ENCODE results near the gene FOXP2. TPM values are rescaled to one million over a fixed set of nuclear protein-coding genes. Genes with fewer than 3 reads are reported as not detected.

The FOXP2 gene
- total RNA-seq, 8 experiments from 2014 or later, result 1.1 to 10.3 (median 6.7) TPM

DNA sequence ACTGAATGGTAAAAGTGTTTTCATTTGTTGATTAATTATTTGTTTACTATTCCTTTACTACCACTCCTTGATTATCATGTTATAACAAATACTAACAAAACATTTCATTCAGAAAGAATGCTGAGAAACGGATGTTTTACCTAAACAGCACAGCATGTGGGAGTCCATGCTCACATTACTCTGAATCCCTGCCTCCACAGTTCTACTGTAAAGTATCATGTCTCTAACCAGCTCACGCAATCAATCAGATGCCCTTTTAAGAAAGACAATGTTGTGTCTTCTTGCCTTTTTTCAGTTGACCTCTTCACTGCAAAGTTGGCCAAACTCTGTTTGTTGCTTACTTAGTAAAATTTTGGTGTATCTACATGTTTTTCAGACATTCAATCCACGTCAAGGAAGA is 274.8 kb downstream of the FOXP2 start:
- 40 to 100% (median 70%) methylated on average over 1 to 3 of the region's 3 CpGs; no CpG with 5 or more reads in 2 of the 10 experiments for whole genome bisulfite sequencing, 10 experiments
- Histone ChIP-seq H3K4me3 (no peak overlapping the region), H3K4me1 (replicated peaks in 1 of 2) (peaks cover 11 to 19% of the 10 kb centered on the region in 2 donors), H3K27ac (no peak overlapping the region)
- ATAC-seq (replicated peaks in 6 of 8), result no peak
- in situ Hi-C loops (cut with MboI; ENCODE audit: low pct_unique_long_range_greater_than_20kb in 2 of 9, low sequenced_read_pairs in 9 of 9, unreplicated experiment in 9 of 9), result no loop called here

- 57 to 91% (median 74%) methylated on average over 1 to 6 of the region's 6 CpGs for WGBS, 10 experiments
- in situ Hi-C loops (cut with MboI; ENCODE audit: low pct_unique_long_range_greater_than_20kb in 2 of 9, low sequenced_read_pairs in 9 of 9, unreplicated experiment in 9 of 9), result no loop called here
- Histone ChIP-seq H3K4me1 (replicated peaks in 1 of 2) (peaks cover 11 to 19% of the 10 kb centered on the region in 2 donors), H3K4me3 (no peak overlapping the region), H3K27ac (no peak overlapping the region)
- ATAC-seq (replicated peaks in 6 of 8), result no peak
These were observed 277.0 kb downstream of the FOXP2 start for GRCh38 chr7:114691605-114692004.

- Histone ChIP-seq H3K27ac (no peak overlapping the region), H3K4me1 (replicated peaks in 1 of 2) (peaks cover 0 to 2% of the 10 kb centered on the region in 2 donors), H3K4me3 (no peak overlapping the region)
- in situ Hi-C loops (cut with MboI; ENCODE audit: low pct_unique_long_range_greater_than_20kb in 2 of 9, low sequenced_read_pairs in 9 of 9, unreplicated experiment in 9 of 9), result no loop called here
- ATAC-seq (replicated peaks in 6 of 8), result no peak
- WGBS, 10 experiments, result 73 to 96% (median 93%) methylated on average over 2 to 4 of the region's 4 CpGs; no CpG with 5 or more reads in 1 of the 10 experiments
These were observed 280.6 kb downstream of the FOXP2 start for GRCh38 chr7:114695182-114695581.

DNA sequence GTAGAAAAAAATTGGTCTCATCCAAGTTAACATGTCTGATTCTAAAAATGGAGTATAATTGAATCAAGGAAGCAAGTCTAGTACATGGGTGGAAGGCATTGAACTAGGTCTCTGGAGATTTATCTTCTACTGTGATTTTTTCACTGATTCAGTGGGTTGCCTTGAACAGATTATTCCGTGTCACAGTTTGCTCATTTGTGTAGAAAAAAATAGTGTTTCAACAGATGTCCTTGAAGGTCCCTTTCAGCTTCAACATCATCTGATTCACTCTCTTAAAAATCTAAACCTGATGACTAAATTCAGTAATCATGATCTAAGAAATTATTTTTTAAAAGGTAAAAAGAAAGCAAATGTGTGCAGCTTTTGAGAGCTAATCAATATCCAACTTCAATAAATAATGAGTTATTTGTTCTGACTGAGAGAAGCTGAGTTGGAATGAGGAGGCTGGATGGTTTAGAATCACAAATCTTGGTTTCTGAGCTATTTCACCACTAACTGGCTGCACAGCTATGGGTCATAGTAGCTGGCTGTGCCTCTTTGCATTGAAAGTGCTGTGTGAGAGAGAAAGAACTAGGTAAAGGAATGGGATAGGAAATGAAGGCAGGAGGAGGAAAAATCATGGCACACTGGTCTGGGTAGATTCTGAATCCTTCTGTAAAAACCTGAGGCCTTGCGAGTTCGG is 285.8 kb downstream of the FOXP2 start:
- WGBS, 10 experiments, result 75 to 100% (median 84%) methylated on average over 1 to 3 of the region's 3 CpGs; no CpG with 5 or more reads in 4 of the 10 experiments

DNA sequence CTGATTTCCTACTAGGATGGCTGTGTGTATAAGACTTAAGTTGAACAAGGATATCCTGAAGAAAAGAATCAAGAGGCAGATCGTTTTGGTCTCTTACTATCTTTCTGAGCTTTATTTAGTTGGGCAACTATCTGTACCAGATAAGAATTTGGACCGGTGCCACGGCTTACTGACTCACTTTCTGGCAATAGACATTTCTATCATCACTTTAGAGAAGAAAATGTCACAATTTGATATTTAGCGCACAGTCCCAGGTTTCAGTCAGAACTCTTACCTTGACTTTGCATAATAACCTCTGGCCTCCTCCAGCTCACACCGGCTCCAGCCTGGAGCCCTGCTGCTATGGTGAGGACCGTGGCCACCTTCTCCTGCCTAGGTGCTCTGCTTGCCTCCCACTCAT is 289.1 kb downstream of the FOXP2 start:
- WGBS, 10 experiments, result 76 to 100% (median 87%) methylated on average over 1 to 5 of the region's 6 CpGs; no CpG with 5 or more reads in 3 of the 10 experiments
- in situ Hi-C loops (cut with MboI; ENCODE audit: low pct_unique_long_range_greater_than_20kb in 2 of 9, low sequenced_read_pairs in 9 of 9, unreplicated experiment in 9 of 9), result no loop called here

More for the DNA sequence above, 285.8 kb downstream of the FOXP2 start:
- H3K4me1 ChIP-seq (replicated peaks in 1 of 2), result peaks cover 2 to 3% of the 10 kb centered on the region in 2 donors
- H3K4me3 ChIP-seq, result no peak overlapping the region
- peak in 5 of 8 experiments; percentile 37 to 75 (median 60) for ATAC-seq (replicated peaks in 6 of 8)
- in situ Hi-C loops (cut with MboI; ENCODE audit: low pct_unique_long_range_greater_than_20kb in 2 of 9, low sequenced_read_pairs in 9 of 9, unreplicated experiment in 9 of 9), result no loop called here
- peak overlapping the region in 1 of 2 donors; percentile 64 for H3K27ac ChIP-seq

GRCh38 chr7:114708646-114709045 is 294.0 kb downstream of the FOXP2 start:
- in situ Hi-C loops (cut with MboI; ENCODE audit: low pct_unique_long_range_greater_than_20kb in 2 of 9, low sequenced_read_pairs in 9 of 9, unreplicated experiment in 9 of 9), result no loop called here
- no peak overlapping the region for H3K27ac ChIP-seq
- WGBS, 10 experiments, result 39 to 89% (median 73%) methylated on average over 2 to 6 of the region's 6 CpGs; no CpG with 5 or more reads in 2 of the 10 experiments
- no peak overlapping the region for H3K4me3 ChIP-seq
- ATAC-seq (replicated peaks in 6 of 8), result no peak
- H3K4me1 ChIP-seq (replicated peaks in 1 of 2), result no peaks in the 10 kb centered on the region

More for the DNA sequence above, 289.1 kb downstream of the FOXP2 start:
- H3K4me3 ChIP-seq, result no peak overlapping the region
- no peak overlapping the region for H3K27ac ChIP-seq
- peaks cover 2 to 3% of the 10 kb centered on the region in 2 donors for H3K4me1 ChIP-seq (replicated peaks in 1 of 2)
- no peak for ATAC-seq (replicated peaks in 6 of 8)

DNA sequence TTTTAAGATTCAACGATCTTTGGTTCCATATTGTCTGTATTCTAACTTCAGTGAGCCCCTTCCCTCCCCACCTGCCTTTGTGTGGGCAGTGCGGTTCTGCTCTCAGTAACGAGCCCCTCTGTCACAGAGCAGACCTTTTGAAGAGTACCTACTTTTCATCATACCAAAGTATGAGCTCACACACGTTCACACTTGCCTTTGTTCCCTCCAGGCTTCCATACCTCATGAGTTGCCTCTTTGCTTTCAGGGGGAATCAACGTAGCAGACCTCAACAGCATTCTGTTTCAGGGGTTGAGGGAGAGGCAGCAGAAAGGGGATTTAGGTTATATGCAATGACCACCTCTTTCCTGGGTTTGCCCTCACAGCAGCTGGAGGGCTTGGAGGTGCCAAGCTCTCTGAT is 295.9 kb downstream of the FOXP2 start:
- H3K4me1 ChIP-seq (replicated peaks in 1 of 2), result no peaks in the 10 kb centered on the region
- H3K4me3 ChIP-seq, result no peak overlapping the region
- ATAC-seq (replicated peaks in 6 of 8), result no peak
- in situ Hi-C loops (cut with MboI; ENCODE audit: low pct_unique_long_range_greater_than_20kb in 2 of 9, low sequenced_read_pairs in 9 of 9, unreplicated experiment in 9 of 9), result no loop called here
- 27 to 86% (median 65%) methylated on average over 2 to 4 of the region's 5 CpGs; no CpG with 5 or more reads in 4 of the 10 experiments for WGBS, 10 experiments
- no peak overlapping the region for H3K27ac ChIP-seq

- Histone ChIP-seq H3K27ac (no peak overlapping the region), H3K4me3 (no peak overlapping the region), H3K4me1 (replicated peaks in 1 of 2) (no peaks in the 10 kb centered on the region)
- 0 to 100% (median 61%) methylated on average over 1 to 4 of the region's 4 CpGs; no CpG with 5 or more reads in 1 of the 10 experiments for WGBS, 10 experiments
- in situ Hi-C loops (cut with MboI; ENCODE audit: low pct_unique_long_range_greater_than_20kb in 2 of 9, low sequenced_read_pairs in 9 of 9, unreplicated experiment in 9 of 9), result no loop called here
- peak in 3 of 8 experiments; percentile 31 to 80 (median 42) for ATAC-seq (replicated peaks in 6 of 8)
These were observed 296.6 kb downstream of the FOXP2 start for GRCh38 chr7:114711241-114711640.

DNA sequence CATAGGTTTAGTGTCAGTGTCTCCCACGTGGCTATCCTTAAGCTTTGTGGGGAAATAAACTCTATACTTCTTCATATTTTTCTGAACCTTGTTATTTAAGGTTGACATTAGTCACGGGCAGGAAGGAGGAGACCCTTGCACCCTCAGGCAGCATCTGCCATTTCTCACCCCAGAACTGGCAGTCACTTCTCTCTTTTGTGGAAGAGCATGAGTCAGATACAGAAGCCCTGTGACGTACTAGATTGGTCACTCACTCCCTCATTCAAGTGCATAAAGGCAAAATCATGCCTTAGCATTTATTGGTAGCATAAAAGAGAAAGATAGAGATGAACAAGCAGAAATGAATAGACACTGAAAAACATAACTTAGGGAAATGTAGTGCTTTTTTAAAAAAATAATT is 301.3 kb downstream of the FOXP2 start:
- in situ Hi-C loops (cut with MboI; ENCODE audit: low pct_unique_long_range_greater_than_20kb in 2 of 9, low sequenced_read_pairs in 9 of 9, unreplicated experiment in 9 of 9), result no loop called here
- Histone ChIP-seq H3K4me3 (no peak overlapping the region), H3K4me1 (replicated peaks in 1 of 2) (no peaks in the 10 kb centered on the region), H3K27ac (no peak overlapping the region)
- ATAC-seq (replicated peaks in 6 of 8), result peak in 3 of 8 experiments; percentile 37 to 66 (median 45)
- 22 to 100% (median 67%) methylated on average over 1 to 3 of the region's 3 CpGs; no CpG with 5 or more reads in 3 of the 10 experiments for WGBS, 10 experiments

GRCh38 chr7:114718861-114719260 is 304.2 kb downstream of the FOXP2 start:
- ATAC-seq (replicated peaks in 6 of 8), result no peak
- Histone ChIP-seq H3K4me3 (no peak overlapping the region), H3K27ac (no peak overlapping the region), H3K4me1 (replicated peaks in 1 of 2) (no peaks in the 10 kb centered on the region)
- 73 to 100% (median 92%) methylated on average over 1 to 3 of the region's 3 CpGs; no CpG with 5 or more reads in 2 of the 10 experiments for WGBS, 10 experiments
- in situ Hi-C loops (cut with MboI; ENCODE audit: low pct_unique_long_range_greater_than_20kb in 2 of 9, low sequenced_read_pairs in 9 of 9, unreplicated experiment in 9 of 9), result no loop called here

GRCh38 chr7:114720725-114721124 is 306.1 kb downstream of the FOXP2 start:
- in situ Hi-C loops (cut with MboI; ENCODE audit: low pct_unique_long_range_greater_than_20kb in 2 of 9, low sequenced_read_pairs in 9 of 9, unreplicated experiment in 9 of 9), result no loop called here
- Histone ChIP-seq H3K4me3 (no peak overlapping the region), H3K4me1 (replicated peaks in 1 of 2) (no peaks in the 10 kb centered on the region), H3K27ac (no peak overlapping the region)
- 43 to 100% (median 84%) methylated on average over 1 to 4 of the region's 4 CpGs; no CpG with 5 or more reads in 2 of the 10 experiments for WGBS, 10 experiments
- ATAC-seq (replicated peaks in 6 of 8), result no peak

DNA sequence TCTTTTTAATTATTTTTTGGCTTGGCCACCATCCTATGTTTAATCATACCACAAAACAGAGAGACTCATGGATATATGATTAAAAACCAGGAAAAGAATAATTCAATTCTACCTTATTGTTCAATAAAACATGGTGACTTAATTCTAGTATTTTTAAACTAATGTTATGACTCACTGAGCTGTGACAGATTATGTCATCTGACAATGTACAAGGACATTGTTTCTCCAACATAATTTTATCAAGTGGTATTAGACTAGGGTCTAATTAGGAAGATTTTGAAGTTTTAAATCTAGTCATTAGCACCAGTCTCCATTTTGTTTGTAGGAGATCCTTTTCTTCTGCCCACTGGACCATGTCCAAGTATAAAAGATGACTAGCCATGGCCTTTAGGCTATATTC is 307.9 kb downstream of the FOXP2 start:
- Histone ChIP-seq H3K4me3 (no peak overlapping the region), H3K27ac (no peak overlapping the region), H3K4me1 (replicated peaks in 1 of 2) (no peaks in the 10 kb centered on the region)
- in situ Hi-C loops (cut with MboI; ENCODE audit: low pct_unique_long_range_greater_than_20kb in 2 of 9, low sequenced_read_pairs in 9 of 9, unreplicated experiment in 9 of 9), result no loop called here
- ATAC-seq (replicated peaks in 6 of 8), result peak in 2 of 8 experiments; percentile 16 to 27

- H3K4me3 ChIP-seq, result no peak overlapping the region
- WGBS, 10 experiments, result 0 to 78% (median 45%) methylated on average over 1 of the region's 1 CpG; no CpG with 5 or more reads in 2 of the 10 experiments
- no peaks in the 10 kb centered on the region for H3K4me1 ChIP-seq (replicated peaks in 1 of 2)
- H3K27ac ChIP-seq, result no peak overlapping the region
- no peak for ATAC-seq (replicated peaks in 6 of 8)
- in situ Hi-C loops (cut with MboI; ENCODE audit: low pct_unique_long_range_greater_than_20kb in 2 of 9, low sequenced_read_pairs in 9 of 9, unreplicated experiment in 9 of 9), result no loop called here
These were observed 308.7 kb downstream of the FOXP2 start for GRCh38 chr7:114723308-114723707.

DNA sequence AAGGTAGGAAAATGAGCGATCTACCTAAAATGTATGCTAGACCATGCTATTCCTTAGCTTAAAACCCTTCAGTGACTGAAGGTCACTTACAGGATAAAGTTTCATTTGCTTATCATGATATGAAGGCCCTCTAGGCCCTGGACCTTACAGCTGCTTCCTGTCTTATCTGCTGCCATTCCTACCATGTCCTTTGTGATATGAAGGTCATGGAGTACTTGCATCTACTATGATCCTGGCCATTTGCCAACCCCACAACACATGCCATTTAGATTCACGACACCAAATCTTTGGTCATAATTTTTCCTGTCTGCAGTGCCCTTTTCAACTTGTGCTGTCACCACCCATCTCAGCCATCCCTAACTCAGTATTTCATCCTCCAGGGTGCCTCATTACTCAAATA is 325.5 kb downstream of the FOXP2 start:
- Histone ChIP-seq H3K4me3 (no peak overlapping the region), H3K27ac (no peak overlapping the region), H3K4me1 (replicated peaks in 1 of 2) (no peaks in the 10 kb centered on the region)
- ATAC-seq (replicated peaks in 6 of 8), result no peak
- in situ Hi-C loops (cut with MboI; ENCODE audit: low pct_unique_long_range_greater_than_20kb in 2 of 9, low sequenced_read_pairs in 9 of 9, unreplicated experiment in 9 of 9), result no loop called here
- 73 to 100% (median 83%) methylated on average over 1 to 2 of the region's 2 CpGs; no CpG with 5 or more reads in 3 of the 10 experiments for WGBS, 10 experiments

Measured in motor neuron (in vitro differentiated cells).